ENCODE data around the gene DEFB113. TPM values are rescaled to one million over a fixed set of nuclear protein-coding genes. Genes with fewer than 3 reads are reported as not detected.
"Not testable (repeated sequence)": the region's sequence is repeated elsewhere in the genome, so short reads cannot be mapped to it uniquely, and the experiment has no call there.

DEFB113 gene
- total RNA-seq, 4 donors from 2014 or later, result not detected

DNA sequence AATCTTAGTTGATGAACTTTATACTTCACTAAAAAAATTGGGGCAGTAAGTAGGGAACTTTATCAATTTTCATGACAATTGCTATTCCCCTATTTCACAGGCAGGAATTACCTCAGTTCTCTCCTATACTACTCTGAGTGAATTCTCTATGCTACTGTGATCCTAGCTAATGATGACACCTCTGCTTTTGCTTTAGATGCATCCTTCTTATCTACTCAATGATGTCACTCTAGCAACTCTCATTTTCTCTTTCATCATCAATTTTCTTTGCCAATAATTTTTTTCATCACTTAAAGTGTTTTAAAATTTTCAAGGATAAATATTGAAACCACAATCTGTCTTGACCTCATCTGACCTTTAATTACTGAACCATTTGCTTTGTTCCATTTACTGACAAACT lies 13.6 kb downstream of the DEFB113 start:
- no peak for DNase-seq (ENCODE audit: extremely low spot score)
- intact Hi-C loops (cut with DNase I), result no loop called here
- no peaks in the 10 kb centered on the region for H3K27me3 ChIP-seq
- no peak overlapping the region for H3K4me3 ChIP-seq
- TF ChIP-seq EP300 (IDR thresholded peaks at IDR 0.05) (no peak), POLR2AphosphoS5 (IDR thresholded peaks at IDR 0.05) (no peak), POLR2A (IDR thresholded peaks at IDR 0.05; ENCODE audit: low read depth) (no peak)
- TF ChIP-seq, protein P1, sequence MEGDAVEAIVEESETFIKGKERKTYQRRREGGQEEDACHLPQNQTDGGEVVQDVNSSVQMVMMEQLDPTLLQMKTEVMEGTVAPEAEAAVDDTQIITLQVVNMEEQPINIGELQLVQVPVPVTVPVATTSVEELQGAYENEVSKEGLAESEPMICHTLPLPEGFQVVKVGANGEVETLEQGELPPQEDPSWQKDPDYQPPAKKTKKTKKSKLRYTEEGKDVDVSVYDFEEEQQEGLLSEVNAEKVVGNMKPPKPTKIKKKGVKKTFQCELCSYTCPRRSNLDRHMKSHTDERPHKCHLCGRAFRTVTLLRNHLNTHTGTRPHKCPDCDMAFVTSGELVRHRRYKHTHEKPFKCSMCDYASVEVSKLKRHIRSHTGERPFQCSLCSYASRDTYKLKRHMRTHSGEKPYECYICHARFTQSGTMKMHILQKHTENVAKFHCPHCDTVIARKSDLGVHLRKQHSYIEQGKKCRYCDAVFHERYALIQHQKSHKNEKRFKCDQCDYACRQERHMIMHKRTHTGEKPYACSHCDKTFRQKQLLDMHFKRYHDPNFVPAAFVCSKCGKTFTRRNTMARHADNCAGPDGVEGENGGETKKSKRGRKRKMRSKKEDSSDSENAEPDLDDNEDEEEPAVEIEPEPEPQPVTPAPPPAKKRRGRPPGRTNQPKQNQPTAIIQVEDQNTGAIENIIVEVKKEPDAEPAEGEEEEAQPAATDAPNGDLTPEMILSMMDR (IDR thresholded peaks at IDR 0.05), result no peak
- H3K4me1 ChIP-seq, result no peaks in the 10 kb centered on the region
- no peak overlapping the region for H3K27ac ChIP-seq (replicated peaks in 1 of 4)
- no peaks in the 10 kb centered on the region for H3K9me3 ChIP-seq
- no peaks in the 10 kb centered on the region for H3K36me3 ChIP-seq

DNA sequence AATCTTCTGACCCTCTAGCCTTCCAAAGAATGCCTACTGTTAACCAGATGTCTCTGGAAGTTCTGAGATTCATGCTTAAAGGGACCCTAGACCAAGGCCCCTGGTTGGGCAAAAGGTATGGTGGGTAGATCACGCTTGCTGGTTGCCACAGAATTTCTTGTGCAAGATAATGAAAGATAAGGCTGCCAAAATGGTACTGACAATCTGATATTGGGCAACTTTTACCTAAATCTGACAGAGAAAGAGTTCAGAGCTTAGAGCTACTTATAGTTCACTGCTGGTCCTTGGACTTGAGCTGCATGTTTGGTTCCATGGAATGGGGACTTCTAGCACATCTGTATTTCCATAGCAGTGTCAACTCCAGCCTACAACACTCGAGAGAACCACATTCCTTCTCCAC lies 17.5 kb downstream of the DEFB113 start:
- Histone ChIP-seq H3K27ac (replicated peaks in 1 of 4) (no peak overlapping the region), H3K4me1 (no peaks in the 10 kb centered on the region), H3K27me3 (no peaks in the 10 kb centered on the region), H3K4me3 (no peak overlapping the region), H3K9me3 (no peaks in the 10 kb centered on the region), H3K36me3 (no peaks in the 10 kb centered on the region)
- 82% methylated on average over 2 of the region's 2 CpGs for WGBS
- TF ChIP-seq EP300 (IDR thresholded peaks at IDR 0.05), result no peak
- TF ChIP-seq POLR2AphosphoS5 (IDR thresholded peaks at IDR 0.05), result no peak
- TF ChIP-seq, protein P1 (IDR thresholded peaks at IDR 0.05), result no peak
- TF ChIP-seq POLR2A (IDR thresholded peaks at IDR 0.05; ENCODE audit: low read depth), result no peak
- intact Hi-C loops (cut with DNase I), result no loop called here
- no peak for DNase-seq (ENCODE audit: extremely low spot score)

- intact Hi-C loops (cut with DNase I), result no loop called here
- TF ChIP-seq POLR2AphosphoS5 (IDR thresholded peaks at IDR 0.05), result no peak
- no peak for TF ChIP-seq EP300 (IDR thresholded peaks at IDR 0.05)
- DNase-seq (ENCODE audit: extremely low spot score), result no peak
- Histone ChIP-seq H3K27ac (replicated peaks in 1 of 4) (no peak overlapping the region), H3K9me3 (no peaks in the 10 kb centered on the region), H3K4me3 (no peak overlapping the region), H3K27me3 (no peaks in the 10 kb centered on the region), H3K36me3 (no peaks in the 10 kb centered on the region), H3K4me1 (no peaks in the 10 kb centered on the region)
- 99% methylated on average over 2 of the region's 2 CpGs for WGBS
Measured at GRCh38 chr6:49950415-49950751, 19.0 kb downstream of the DEFB113 start.

GRCh38 chr6:49949062-49949461 lies 20.4 kb downstream of the DEFB113 start:
- DNase-seq (ENCODE audit: extremely low spot score), result no peak
- 92% methylated on average over 4 of the region's 4 CpGs for WGBS

DNA sequence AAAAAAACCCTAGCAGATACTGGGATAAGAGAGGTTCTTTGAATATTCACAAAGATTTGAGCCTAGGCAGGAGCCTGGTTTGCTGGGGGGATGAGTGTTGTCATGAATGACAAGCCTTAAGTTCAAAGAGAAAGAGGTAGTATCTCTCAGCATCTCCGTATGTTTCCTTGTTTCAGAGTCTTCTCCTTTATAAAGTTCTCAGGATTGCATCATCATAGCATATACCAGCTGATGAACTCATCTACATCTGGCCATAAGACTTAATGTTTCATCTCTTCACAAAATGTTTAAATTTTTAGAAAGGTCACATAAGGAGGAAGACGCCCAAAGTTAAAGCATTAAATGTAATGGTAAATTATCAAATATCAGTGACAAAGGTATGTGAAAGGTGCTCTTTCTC lies 22.6 kb downstream of the DEFB113 start:
- intact Hi-C loops (cut with DNase I), result no loop called here
- no peak for DNase-seq (ENCODE audit: extremely low spot score)
- no peak for TF ChIP-seq POLR2AphosphoS5 (IDR thresholded peaks at IDR 0.05)
- no peak for TF ChIP-seq POLR2A (IDR thresholded peaks at IDR 0.05; ENCODE audit: low read depth)
- TF ChIP-seq, protein P1 (IDR thresholded peaks at IDR 0.05), result no peak
- TF ChIP-seq EP300 (IDR thresholded peaks at IDR 0.05), result no peak
- H3K4me1 ChIP-seq, result no peaks in the 10 kb centered on the region
- H3K27me3 ChIP-seq, result no peaks in the 10 kb centered on the region
- no peaks in the 10 kb centered on the region for H3K9me3 ChIP-seq
- no peaks in the 10 kb centered on the region for H3K36me3 ChIP-seq
- no peak overlapping the region for H3K27ac ChIP-seq (replicated peaks in 1 of 4)
- 85% methylated on average over 2 of the region's 2 CpGs for WGBS
- no peak overlapping the region for H3K4me3 ChIP-seq

More at GRCh38 chr6:49949062-49949461, 20.4 kb downstream of the DEFB113 start:
- Histone ChIP-seq H3K9me3 (no peaks in the 10 kb centered on the region), H3K4me3 (no peak overlapping the region), H3K27ac (replicated peaks in 1 of 4) (no peak overlapping the region), H3K27me3 (no peaks in the 10 kb centered on the region), H3K36me3 (no peaks in the 10 kb centered on the region), H3K4me1 (no peaks in the 10 kb centered on the region)
- intact Hi-C loops (cut with DNase I), result no loop called here
- no peak for TF ChIP-seq POLR2AphosphoS5 (IDR thresholded peaks at IDR 0.05)
- TF ChIP-seq EP300 (IDR thresholded peaks at IDR 0.05), result no peak
- no peak for TF ChIP-seq POLR2A (IDR thresholded peaks at IDR 0.05; ENCODE audit: low read depth)
- TF ChIP-seq, protein P1 (IDR thresholded peaks at IDR 0.05), result no peak

GRCh38 chr6:49944068-49944467 lies 25.4 kb downstream of the DEFB113 start:
- H3K27me3 ChIP-seq; H3K9me3 ChIP-seq; H3K4me1 ChIP-seq; DNase-seq (ENCODE audit: extremely low spot score); H3K27ac ChIP-seq (replicated peaks in 1 of 4); intact Hi-C loops (cut with DNase I); H3K36me3 ChIP-seq; H3K4me3 ChIP-seq: not testable (repeated sequence)
- WGBS, result 92% methylated on average over 3 of the region's 3 CpGs
